ENCODE results near the gene DNAH6.

DNA sequence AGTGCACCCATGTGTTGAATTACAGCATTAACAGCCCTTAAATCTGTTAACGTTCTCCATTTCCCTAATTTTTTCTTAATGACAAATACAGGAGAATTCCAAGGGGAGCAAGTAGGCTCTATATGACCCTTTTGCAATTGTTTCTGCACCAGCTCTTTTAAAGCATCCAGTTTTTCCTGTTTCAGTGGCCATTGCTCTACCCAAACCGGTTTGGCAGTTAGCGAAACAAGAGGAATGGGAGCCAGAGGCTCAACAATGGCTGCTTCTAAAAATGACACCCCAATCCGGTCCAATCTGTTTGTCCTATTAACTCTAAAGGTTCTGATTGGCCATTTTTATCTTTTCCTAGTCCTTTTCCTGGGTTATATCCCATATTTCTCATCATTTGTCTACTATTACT is 42.1 kb upstream of the DNAH6 start:
- TF ChIP-seq ZFP30 (CRISPR knock-in tag; IDR thresholded peaks at IDR 0.05) (no peak), RARB (CRISPR knock-in tag; IDR thresholded peaks at IDR 0.05) (no peak), ESRRG (CRISPR knock-in tag; IDR thresholded peaks at IDR 0.05) (no peak), SNAI2 (CRISPR knock-in tag; IDR thresholded peaks at IDR 0.05) (no peak)
- TF ChIP-seq, protein P1, sequence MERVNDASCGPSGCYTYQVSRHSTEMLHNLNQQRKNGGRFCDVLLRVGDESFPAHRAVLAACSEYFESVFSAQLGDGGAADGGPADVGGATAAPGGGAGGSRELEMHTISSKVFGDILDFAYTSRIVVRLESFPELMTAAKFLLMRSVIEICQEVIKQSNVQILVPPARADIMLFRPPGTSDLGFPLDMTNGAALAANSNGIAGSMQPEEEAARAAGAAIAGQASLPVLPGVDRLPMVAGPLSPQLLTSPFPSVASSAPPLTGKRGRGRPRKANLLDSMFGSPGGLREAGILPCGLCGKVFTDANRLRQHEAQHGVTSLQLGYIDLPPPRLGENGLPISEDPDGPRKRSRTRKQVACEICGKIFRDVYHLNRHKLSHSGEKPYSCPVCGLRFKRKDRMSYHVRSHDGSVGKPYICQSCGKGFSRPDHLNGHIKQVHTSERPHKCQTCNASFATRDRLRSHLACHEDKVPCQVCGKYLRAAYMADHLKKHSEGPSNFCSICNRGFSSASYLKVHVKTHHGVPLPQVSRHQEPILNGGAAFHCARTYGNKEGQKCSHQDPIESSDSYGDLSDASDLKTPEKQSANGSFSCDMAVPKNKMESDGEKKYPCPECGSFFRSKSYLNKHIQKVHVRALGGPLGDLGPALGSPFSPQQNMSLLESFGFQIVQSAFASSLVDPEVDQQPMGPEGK (CRISPR knock-in tag; IDR thresholded peaks at IDR 0.05; ENCODE audit: borderline replicate concordance) = no peak

All from SK-N-SH treated with all-trans-retinoic acid at 6 μM for 48 hours (cell line).